GM21576 (cell line): Measurements from ENCODE around the gene CSHL1.
"Not testable (repeated sequence)": the region's sequence is repeated elsewhere in the genome, so short reads cannot be mapped to it uniquely, and the experiment has no call there.

ENCODE experiments used
- ATAC-seq: cut with Tn5 transposase; IDR thresholded peaks from one replicate; pipeline ENCODE4 v1.9.1; 2021; ENCODE audit warnings: mild to moderate bottlenecking, moderate library complexity; ENCODE audit not compliant: unreplicated experiment

The CSHL1 gene

GRCh38 chr17:63941162-63941561, 30.1 kb upstream of the CSHL1 start:
- no peak for ATAC-seq

GRCh38 chr17:63940584-63940983, 29.5 kb upstream of the CSHL1 start:
- ATAC-seq = no peak

- ATAC-seq = no peak
Observed at GRCh38 chr17:63939884-63940283, 28.8 kb upstream of the CSHL1 start.

- ATAC-seq = no peak
Observed at GRCh38 chr17:63939401-63939800, 28.3 kb upstream of the CSHL1 start.

GRCh38 chr17:63937920-63938319, 26.9 kb upstream of the CSHL1 start:
- ATAC-seq = no peak

GRCh38 chr17:63937319-63937718, 26.3 kb upstream of the CSHL1 start:
- no peak for ATAC-seq

GRCh38 chr17:63934183-63935112, 23.4 kb upstream of the CSHL1 start:
- no peak for ATAC-seq

GRCh38 chr17:63933598-63933997, 22.5 kb upstream of the CSHL1 start:
- ATAC-seq = no peak

- ATAC-seq = peak; percentile 16
Observed at GRCh38 chr17:63932721-63933120, 21.7 kb upstream of the CSHL1 start.

- peak; percentile 71 for ATAC-seq
Observed at GRCh38 chr17:63931981-63932561, 21.0 kb upstream of the CSHL1 start, which contains the start of gene CD79B. Gene CD79B (minus strand): TSS chr17:63932331. CDS start chr17:63932261, 70 bp downstream.

GRCh38 chr17:63930951-63931575, 20.0 kb upstream of the CSHL1 start:
- peak; percentile 39 for ATAC-seq

- ATAC-seq = no peak
Observed at GRCh38 chr17:63929860-63930766, 19.1 kb upstream of the CSHL1 start.

- no peak for ATAC-seq
Observed at GRCh38 chr17:63928966-63929695, 18.1 kb upstream of the CSHL1 start.

GRCh38 chr17:63928172-63928666, 17.2 kb upstream of the CSHL1 start:
- no peak for ATAC-seq

- no peak for ATAC-seq
Observed at GRCh38 chr17:63927464-63928171, 16.6 kb upstream of the CSHL1 start.

- ATAC-seq = no peak
Observed at GRCh38 chr17:63926164-63926563, 15.1 kb upstream of the CSHL1 start.

GRCh38 chr17:63925615-63926014, 14.6 kb upstream of the CSHL1 start:
- no peak for ATAC-seq

- peak; percentile 46 for ATAC-seq
Observed at GRCh38 chr17:63922402-63922801, 11.3 kb upstream of the CSHL1 start.

GRCh38 chr17:63920779-63921178, 9.7 kb upstream of the CSHL1 start:
- not testable (repeated sequence) for ATAC-seq
